MCF 10A (cell line): ENCODE data around the gene KNDC1. TPM values are rescaled to one million over a fixed set of nuclear protein-coding genes. Genes with fewer than 3 reads are reported as not detected.
A peak's percentile ranks its signal among the peaks of the same experiment; 100 is the strongest.
"Not testable (repeated sequence)": the region's sequence is repeated elsewhere in the genome, so short reads cannot be mapped to it uniquely, and the experiment has no call there.

ENCODE experiments used
- BruUV-seq: library from RNA; stranded (reverse); fragments of 400-500 nt; replicated peaks from 2 replicates; lab custom pipeline; 2021; lab: Mats Ljungman, UMichigan
- CTCF ChIA-PET: fragments of 300-600 bp; sonication (Branson Sonifier 250); formaldehyde crosslinking; extraction: SDS; loops from one replicate; lab custom pipeline; 2021; ENCODE audit warnings: antibody characterized with exemption, inconsistent platforms; lab: Yijun Ruan, JAX
- POLR2A ChIA-PET: fragments of 300-600, 350-650 bp; sonication (Branson Sonifier 250); formaldehyde crosslinking; extraction: SDS; loops from one replicate; lab custom pipeline; 2020; ENCODE audit warnings: antibody characterized with exemption, inconsistent platforms; lab: Yijun Ruan, JAX
- DNase-seq: peaks from one replicate; pipeline ENCODE4 v3.0.0-alpha.2; 2018; ENCODE audit not compliant: unreplicated experiment
- H3K27ac Mint-ChIP-seq: one replicate; pipeline ENCODE4 v1.8.0; 2022; ENCODE audit warnings: mild to moderate bottlenecking, low read depth, mixed read lengths; ENCODE audit not compliant: unreplicated experiment
- H3K27me3 Mint-ChIP-seq: one replicate; pipeline ENCODE4 v1.8.0; 2022; ENCODE audit warnings: mixed read lengths; ENCODE audit not compliant: insufficient read depth, unreplicated experiment
- H3K36me3 Mint-ChIP-seq: one replicate; pipeline ENCODE4 v1.8.0; 2022; ENCODE audit warnings: mild to moderate bottlenecking, moderate library complexity, mixed read lengths; ENCODE audit not compliant: insufficient read depth, unreplicated experiment
- H3K4me1 Mint-ChIP-seq: one replicate; pipeline ENCODE4 v1.8.0; 2022; ENCODE audit warnings: mixed read lengths; ENCODE audit not compliant: insufficient read depth, unreplicated experiment
- H3K4me3 Mint-ChIP-seq: one replicate; pipeline ENCODE4 v1.8.0; 2022; ENCODE audit warnings: mild to moderate bottlenecking, moderate library complexity, mixed read lengths; ENCODE audit not compliant: unreplicated experiment
- H3K9me3 Mint-ChIP-seq: one replicate; pipeline ENCODE4 v1.8.0; 2022; ENCODE audit warnings: mixed read lengths; ENCODE audit not compliant: unreplicated experiment
- intact Hi-C: fragments of 100-400 bp; cut with micrococcal nuclease; formaldehyde crosslinking; loops from 2 replicates; pipeline ENCODE4 v1.14.1; 2022
- total RNA-seq: library from RNA; stranded (reverse); gene quantifications from 2 replicates; pipeline ENCODE4 v1.2.3, GENCODE V29; 2022
- TF ChIP-seq, protein P1 (sequence below): fragments of 200-600 bp; IDR thresholded peaks from one replicate; pipeline ENCODE4 v1.8.0; 2022; ENCODE audit warnings: antibody characterized with exemption, mild to moderate bottlenecking; ENCODE audit not compliant: unreplicated experiment

The KNDC1 gene
- total RNA-seq, 1 experiment from 2014 or later, result 2.1 TPM

DNA sequence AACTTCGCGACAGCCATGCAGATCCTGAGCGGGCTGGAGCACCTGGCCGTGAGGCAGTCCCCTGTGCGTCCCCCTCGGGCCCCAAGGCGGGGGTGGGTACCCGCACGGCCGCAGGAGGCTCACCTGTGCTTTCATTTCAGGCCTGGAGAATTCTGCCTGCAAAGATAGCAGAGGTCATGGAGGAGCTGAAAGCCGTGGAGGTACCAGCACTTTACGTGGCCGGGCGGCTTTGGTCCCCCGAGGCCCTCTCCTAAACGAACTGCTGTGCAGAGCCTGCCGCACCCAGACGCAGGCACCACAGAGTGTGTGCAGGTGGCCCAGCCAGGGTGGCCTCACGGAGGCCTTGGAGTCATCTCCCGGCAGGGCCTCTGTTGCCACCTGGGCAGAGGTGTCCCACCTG lies 58.9 kb downstream of the KNDC1 start:
- TF ChIP-seq, protein P1, sequence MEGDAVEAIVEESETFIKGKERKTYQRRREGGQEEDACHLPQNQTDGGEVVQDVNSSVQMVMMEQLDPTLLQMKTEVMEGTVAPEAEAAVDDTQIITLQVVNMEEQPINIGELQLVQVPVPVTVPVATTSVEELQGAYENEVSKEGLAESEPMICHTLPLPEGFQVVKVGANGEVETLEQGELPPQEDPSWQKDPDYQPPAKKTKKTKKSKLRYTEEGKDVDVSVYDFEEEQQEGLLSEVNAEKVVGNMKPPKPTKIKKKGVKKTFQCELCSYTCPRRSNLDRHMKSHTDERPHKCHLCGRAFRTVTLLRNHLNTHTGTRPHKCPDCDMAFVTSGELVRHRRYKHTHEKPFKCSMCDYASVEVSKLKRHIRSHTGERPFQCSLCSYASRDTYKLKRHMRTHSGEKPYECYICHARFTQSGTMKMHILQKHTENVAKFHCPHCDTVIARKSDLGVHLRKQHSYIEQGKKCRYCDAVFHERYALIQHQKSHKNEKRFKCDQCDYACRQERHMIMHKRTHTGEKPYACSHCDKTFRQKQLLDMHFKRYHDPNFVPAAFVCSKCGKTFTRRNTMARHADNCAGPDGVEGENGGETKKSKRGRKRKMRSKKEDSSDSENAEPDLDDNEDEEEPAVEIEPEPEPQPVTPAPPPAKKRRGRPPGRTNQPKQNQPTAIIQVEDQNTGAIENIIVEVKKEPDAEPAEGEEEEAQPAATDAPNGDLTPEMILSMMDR, result no peak
- peaks cover 8% of the 10 kb centered on the region for H3K9me3 Mint-ChIP-seq
- H3K36me3 Mint-ChIP-seq, result no peaks in the 10 kb centered on the region
- intact Hi-C loops, result no loop called here
- BruUV-seq, result no TSS peak
- ChIA-PET POLR2A (no interaction called here), CTCF (interaction anchor here (0.8 kb wide), 1 partner anchor 76 kb away, joined by 4 read pairs; no protein-coding TSS in a partner anchor)
- no peaks in the 10 kb centered on the region for H3K27me3 Mint-ChIP-seq
- no peak for DNase-seq
- H3K4me3 Mint-ChIP-seq, result no peak overlapping the region
- no peaks in the 10 kb centered on the region for H3K4me1 Mint-ChIP-seq
- H3K27ac Mint-ChIP-seq, result no peak overlapping the region

DNA sequence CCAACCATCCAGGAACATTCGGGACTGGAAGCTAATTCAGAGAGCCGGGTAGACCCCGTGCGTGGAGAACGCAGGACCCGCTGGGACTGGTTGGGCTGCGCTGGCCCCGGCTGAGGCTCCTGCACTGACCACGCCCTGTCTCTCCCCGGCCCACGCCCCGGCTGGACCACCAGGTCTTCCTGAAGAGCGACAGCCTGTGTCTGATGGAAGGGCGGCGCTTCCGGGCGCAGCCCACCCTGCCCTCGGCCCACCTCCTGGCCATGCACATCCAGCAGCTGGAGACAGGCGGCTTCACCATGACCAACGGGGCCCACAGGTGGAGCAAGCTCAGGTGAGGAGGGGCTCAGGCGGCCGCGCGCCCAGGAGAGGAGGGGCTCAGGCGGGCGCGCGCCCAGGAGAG lies 59.8 kb downstream of the KNDC1 start:
- TF ChIP-seq, protein P1, result no peak
- H3K4me3 Mint-ChIP-seq, result no peak overlapping the region
- no peak for DNase-seq
- no TSS peak for BruUV-seq
- ChIA-PET POLR2A (no interaction called here), CTCF (no interaction called here)
- intact Hi-C loops, result no loop called here
- H3K4me1 Mint-ChIP-seq, result no peaks in the 10 kb centered on the region
- H3K27ac Mint-ChIP-seq, result no peak overlapping the region
- peaks cover 8% of the 10 kb centered on the region for H3K9me3 Mint-ChIP-seq
- H3K27me3 Mint-ChIP-seq, result no peaks in the 10 kb centered on the region
- no peaks in the 10 kb centered on the region for H3K36me3 Mint-ChIP-seq

DNA sequence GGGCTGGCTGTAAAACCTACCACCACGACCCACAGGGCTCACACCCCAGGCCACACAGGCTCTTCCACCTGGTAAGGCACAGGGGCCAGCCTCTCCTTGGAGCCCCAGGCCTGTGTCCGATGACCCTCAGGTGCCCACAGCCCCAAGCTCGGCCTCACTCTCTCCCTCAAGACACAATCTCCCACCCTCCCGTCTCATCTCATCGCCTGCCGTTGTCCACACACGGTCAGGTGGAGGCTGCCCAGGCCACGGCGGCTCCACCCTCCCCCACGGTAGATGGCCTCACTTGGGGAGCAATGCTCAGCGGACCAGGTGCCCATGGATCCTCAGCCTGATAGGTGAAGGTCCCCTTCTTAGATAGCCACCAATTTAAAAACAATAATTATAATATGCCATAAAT lies 61.3 kb downstream of the KNDC1 start:
- BruUV-seq, result no TSS peak
- H3K9me3 Mint-ChIP-seq, result peaks cover 6% of the 10 kb centered on the region
- H3K27ac Mint-ChIP-seq, result peak overlapping the region; percentile 16
- intact Hi-C loops, result no loop called here
- TF ChIP-seq, protein P1, result no peak
- no peak overlapping the region for H3K4me3 Mint-ChIP-seq
- POLR2A ChIA-PET, result no interaction called here
- H3K4me1 Mint-ChIP-seq, result no peaks in the 10 kb centered on the region
- no peaks in the 10 kb centered on the region for H3K36me3 Mint-ChIP-seq
- CTCF ChIA-PET, result no interaction called here
- no peaks in the 10 kb centered on the region for H3K27me3 Mint-ChIP-seq
- no peak for DNase-seq

DNA sequence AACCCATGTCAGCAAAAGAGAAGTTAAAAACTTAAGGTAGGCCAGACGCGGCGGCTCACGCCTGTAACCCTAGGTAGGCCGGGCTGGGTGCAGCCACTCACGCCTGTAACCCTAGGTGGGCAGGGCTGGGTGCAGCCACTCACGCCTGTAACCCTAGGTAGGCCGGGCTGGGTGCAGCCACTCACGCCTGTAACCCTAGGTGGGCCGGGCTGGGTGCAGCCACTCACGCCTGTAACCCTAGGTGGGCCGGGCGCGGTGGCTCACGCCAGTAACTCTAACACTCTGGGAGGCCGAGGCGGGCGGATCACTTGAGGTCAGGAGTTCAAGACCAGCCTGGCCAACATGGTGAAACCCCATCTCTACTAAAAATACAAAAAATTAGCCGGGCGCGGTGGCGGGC lies 61.7 kb downstream of the KNDC1 start:
- intact Hi-C loops, H3K4me3 Mint-ChIP-seq, H3K27me3 Mint-ChIP-seq, CTCF ChIA-PET, H3K36me3 Mint-ChIP-seq, DNase-seq, BruUV-seq, H3K9me3 Mint-ChIP-seq, H3K27ac Mint-ChIP-seq, H3K4me1 Mint-ChIP-seq, POLR2A ChIA-PET: not testable (repeated sequence)

DNA sequence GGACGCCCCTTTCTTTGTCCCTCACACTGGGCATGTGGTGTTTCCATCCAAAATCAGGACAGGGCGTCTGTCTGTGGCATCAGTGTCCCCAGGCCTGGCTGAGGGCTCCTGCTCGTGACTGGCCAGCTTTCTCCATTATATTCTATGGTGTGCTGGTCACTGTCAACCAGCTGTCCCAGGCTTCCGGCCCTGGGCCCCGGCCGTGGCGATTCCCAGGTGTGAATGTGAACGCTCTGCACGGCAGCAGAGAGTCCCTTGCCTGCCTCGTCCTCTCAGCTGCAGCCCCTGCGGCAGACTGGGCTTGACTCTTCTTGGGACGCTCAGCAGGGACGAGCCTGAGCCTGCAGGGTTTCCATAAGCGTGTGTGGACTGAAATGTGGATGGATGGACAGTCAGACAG lies 64.1 kb downstream of the KNDC1 start:
- ChIA-PET POLR2A (no interaction called here), CTCF (no interaction called here)
- no peaks in the 10 kb centered on the region for H3K27me3 Mint-ChIP-seq
- H3K9me3 Mint-ChIP-seq, result no peaks in the 10 kb centered on the region
- DNase-seq, result no peak
- no TSS peak for BruUV-seq
- intact Hi-C loops, result no loop called here
- no peaks in the 10 kb centered on the region for H3K4me1 Mint-ChIP-seq
- TF ChIP-seq, protein P1, result no peak
- no peak overlapping the region for H3K27ac Mint-ChIP-seq
- no peaks in the 10 kb centered on the region for H3K36me3 Mint-ChIP-seq
- H3K4me3 Mint-ChIP-seq, result no peak overlapping the region
